SK-N-SH (cell line): ENCODE results near the gene CPA3. TPM values are rescaled to one million over a fixed set of nuclear protein-coding genes. Genes with fewer than 3 reads are reported as not detected.

Source experiments
- CTCF ChIA-PET: fragments of 300-600, 350-600 bp; formaldehyde crosslinking; extraction: SDS; loops from one replicate; lab custom pipeline; 2021; lab: Yijun Ruan, JAX
- POLR2A ChIA-PET: fragments of 350-600 bp; sonication (Branson Sonifier 250); formaldehyde crosslinking; extraction: SDS; loops from one replicate; lab custom pipeline; 2020; ENCODE audit warnings: antibody characterized with exemption, inconsistent platforms; lab: Yijun Ruan, JAX
- DNase-seq: peaks from one replicate; pipeline ENCODE4 v3.0.0; 2012
- H2AFZ ChIP-seq: fragments of 200-600 bp; sonication (generic); 2 replicates; pipeline ENCODE4 v1.8.1; 2016; ENCODE audit warnings: antibody characterized with exemption, mild to moderate bottlenecking, low read depth
- H3F3A ChIP-seq: fragments of 200-600 bp; sonication (generic); replicated peaks from 2 replicates; pipeline ENCODE3; 2016; ENCODE audit warnings: antibody characterized with exemption, mild to moderate bottlenecking; ENCODE audit not compliant: insufficient read depth
- H3K27ac ChIP-seq, 2 experiments: fragments of 200-500 bp in 1 of 2; fragments of 200-600 bp in 1 of 2; sonication (Bioruptor generic) in 1 of 2; sonication (generic), shearing (Covaris generic) in 1 of 2; 2 replicates each; pipeline versions ENCODE4 v1.5.1 to v1.6.1; 2014 to 2016; ENCODE audit warnings: low read depth in 2 of 2, inconsistent platforms in 1 of 2, low read length in 1 of 2, mild to moderate bottlenecking in 1 of 2, mixed read lengths in 1 of 2
- H3K27me3 ChIP-seq: fragments of 200-600 bp; sonication (generic), shearing (Covaris generic); 2 replicates; pipeline ENCODE4 v1.6.1; 2016; ENCODE audit warnings: mixed run types; ENCODE audit not compliant: insufficient read depth
- H3K36me3 ChIP-seq, 2 experiments: fragments of 200-500 bp in 1 of 2; fragments of 200-600 bp in 1 of 2; sonication (Bioruptor generic) in 1 of 2; sonication (generic) in 1 of 2; replicated peaks in 1 of 2; 2 replicates each; pipeline versions ENCODE3 to v1.5.1; 2014 to 2016; ENCODE audit warnings: low read length in 1 of 2, mild to moderate bottlenecking in 1 of 2; ENCODE audit not compliant: insufficient read depth in 2 of 2, control insufficient read depth in 1 of 2
- H3K4me1 ChIP-seq, 2 experiments: fragments of 200-500 bp in 1 of 2; fragments of 200-600 bp in 1 of 2; sonication (Bioruptor generic) in 1 of 2; sonication (generic), shearing (Covaris generic) in 1 of 2; 2 replicates each; pipeline versions ENCODE4 v1.5.1 to v1.6.1; 2014 to 2016; ENCODE audit warnings: low read depth in 1 of 2, low read length in 1 of 2, mixed run types in 1 of 2; ENCODE audit not compliant: insufficient read depth in 2 of 2, control insufficient read depth in 1 of 2
- H3K4me2 ChIP-seq: fragments of 200-600 bp; sonication (generic), shearing (Covaris generic); 2 replicates; pipeline ENCODE4 v1.6.1; 2017; ENCODE audit warnings: mixed run types
- H3K4me3 ChIP-seq, 2 experiments: fragments of 200-500 bp in 1 of 2; fragments of 200-600 bp in 1 of 2; sonication (Bioruptor generic) in 1 of 2; sonication (generic), shearing (Covaris generic) in 1 of 2; 2 replicates each; pipeline versions ENCODE4 v1.5.1 to v1.8.1; 2014 to 2016; ENCODE audit warnings: low read depth in 2 of 2, inconsistent platforms in 1 of 2, low read length in 1 of 2, mild to moderate bottlenecking in 1 of 2, mixed read lengths in 1 of 2, moderate library complexity in 1 of 2
- H3K79me2 ChIP-seq: fragments of 200-600 bp; sonication (generic); 2 replicates; pipeline ENCODE4 v1.8.1; 2017; ENCODE audit warnings: mild to moderate bottlenecking; ENCODE audit not compliant: insufficient read depth
- H3K9ac ChIP-seq: fragments of 200-600 bp; sonication (generic); 2 replicates; pipeline ENCODE4 v1.6.1; 2017; ENCODE audit warnings: mixed run types
- H3K9me2 ChIP-seq: fragments of 200-600 bp; sonication (generic); 2 replicates; pipeline ENCODE4 v1.6.1; 2017; ENCODE audit warnings: mixed run types
- H3K9me3 ChIP-seq: fragments of 200-600 bp; sonication (generic); 2 replicates; pipeline ENCODE4 v1.6.1; 2017; ENCODE audit warnings: mixed run types, mild to moderate bottlenecking, moderate library complexity
- H4K20me1 ChIP-seq: fragments of 200-600 bp; sonication (generic); 2 replicates; pipeline ENCODE4 v1.6.1; 2017; ENCODE audit warnings: mild to moderate bottlenecking, mixed run types; ENCODE audit not compliant: insufficient read depth
- CHD2 ChIP-seq: fragments of 150-350 bp; IDR thresholded peaks from 2 replicates; pipeline ENCODE4 v1.6.1; 2018; ENCODE audit warnings: low read length; ENCODE audit not compliant: partially characterized antibody
- FOXJ3 ChIP-seq: sonication (generic); formaldehyde crosslinking; IDR thresholded peaks from 2 replicates; pipeline ENCODE4 v1.5.1; 2020; ENCODE audit warnings: mild to moderate bottlenecking, missing genetic modification reagents
- FOXM1 ChIP-seq: IDR thresholded peaks from 2 replicates; pipeline ENCODE4 v1.4.0; 2012; ENCODE audit warnings: low read depth, mild to moderate bottlenecking
- GABPA ChIP-seq: IDR thresholded peaks from 2 replicates; pipeline ENCODE4 v1.4.0; 2012; ENCODE audit warnings: low read depth, mild to moderate bottlenecking
- GATA2 ChIP-seq: sonication (generic); formaldehyde crosslinking; IDR thresholded peaks from 2 replicates; pipeline ENCODE4 v1.5.0; 2020; ENCODE audit warnings: mild to moderate bottlenecking, missing genetic modification reagents
- JUND ChIP-seq: IDR thresholded peaks from 2 replicates; pipeline ENCODE4 v1.4.0; 2012
- MXI1 ChIP-seq: IDR thresholded peaks from 2 replicates; pipeline ENCODE4 v1.6.1; 2012; ENCODE audit warnings: mild to moderate bottlenecking, low read depth, low read length, improper control_type of control experiment
- NFIC ChIP-seq: IDR thresholded peaks from 2 replicates; pipeline ENCODE4 v1.4.0; 2012; ENCODE audit warnings: borderline replicate concordance
- NRF1 ChIP-seq: IDR thresholded peaks from 2 replicates; pipeline ENCODE4 v1.6.1; 2012; ENCODE audit warnings: low read depth, mild to moderate bottlenecking, low read length
- RAD21 ChIP-seq: IDR thresholded peaks from 2 replicates; pipeline ENCODE4 v1.6.1; 2012; ENCODE audit warnings: mild to moderate bottlenecking, low read length
- RCOR1 ChIP-seq: fragments of 150-350 bp; IDR thresholded peaks from 2 replicates; pipeline ENCODE4 v1.6.1; 2017; ENCODE audit warnings: antibody characterized with exemption, low read length
- RFX5 ChIP-seq: IDR thresholded peaks from 2 replicates; pipeline ENCODE4 v1.6.1; 2012; ENCODE audit warnings: mild to moderate bottlenecking, improper control_type of control experiment, low read length
- RXRA ChIP-seq: IDR thresholded peaks from 2 replicates; pipeline ENCODE4 v1.4.0; 2012; ENCODE audit warnings: low read depth, mild to moderate bottlenecking, borderline replicate concordance
- TEAD4 ChIP-seq: IDR thresholded peaks from 2 replicates; pipeline ENCODE4 v1.4.0; 2012; ENCODE audit warnings: mild to moderate bottlenecking, borderline replicate concordance; ENCODE audit not compliant: insufficient read depth
- WGBS: methylation state at CpG from one replicate; pipeline ENCODE4 v1.1.6; 2017; ENCODE audit warnings: low lambda C conversion rate; 5-methylcytosine and 5-hydroxymethylcytosine counted together
- polyA plus RNA-seq, 3 experiments: library from polyadenylated mRNA; depleted of rRNA; stranded (reverse); fragments of >200 nt; gene quantifications; 2 replicates each; pipeline ENCODE4 v1.2.3, GENCODE V29; 2012
- TF ChIP-seq, protein P1 (sequence below): IDR thresholded peaks from 2 replicates; pipeline ENCODE4 v1.4.0; 2012; ENCODE audit warnings: low read depth, borderline replicate concordance
- TF ChIP-seq, protein P2 (sequence below): fragments of 150-350 bp; IDR thresholded peaks from 2 replicates; pipeline ENCODE4 v1.6.1; 2016; ENCODE audit warnings: mild to moderate bottlenecking, low read depth, low read length
- TF ChIP-seq, protein P3 (sequence below): IDR thresholded peaks from 2 replicates; pipeline ENCODE4 v1.4.0; 2012; ENCODE audit warnings: low read depth
- TF ChIP-seq, protein P4 (sequence below): IDR thresholded peaks from 2 replicates; pipeline ENCODE4; 2012
- TF ChIP-seq, protein P5 (sequence below): fragments of 150-350 bp; IDR thresholded peaks from 2 replicates; pipeline ENCODE4 v1.6.1; 2017; ENCODE audit warnings: antibody characterized with exemption, low read length, low read depth, borderline replicate concordance

Gene CPA3
- polyA plus RNA-seq, 1 of the 3 experiments (the other 2 are of a cell fraction), result not detected

DNA sequence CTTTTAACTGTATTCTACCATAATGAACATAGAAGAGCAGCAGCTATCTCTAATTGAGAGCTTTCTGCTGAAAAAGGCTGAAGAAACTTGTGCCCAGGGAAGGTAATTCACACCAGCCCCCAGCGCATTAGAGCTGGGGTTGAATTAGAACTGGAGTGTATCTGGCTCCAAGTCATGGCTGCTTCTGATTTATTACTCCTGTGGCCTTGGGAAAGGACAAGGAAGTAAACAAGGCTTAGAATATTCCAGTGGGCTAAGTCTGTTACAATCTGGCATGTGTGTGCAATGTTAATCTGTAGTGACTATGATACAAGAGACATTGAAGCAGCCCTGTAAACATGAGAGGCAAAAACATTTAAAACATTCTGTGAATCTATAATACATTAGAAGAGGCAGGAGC lies 18.1 kb downstream of the CPA3 start:
- no peaks in the 10 kb centered on the region for H3K27me3 ChIP-seq
- no peaks in the 10 kb centered on the region for H3K9me2 ChIP-seq
- DNase-seq, result no peak
- ChIA-PET CTCF (interaction anchor here (2.0 kb wide), 1 partner anchor 22 kb away, joined by 8 read pairs; no protein-coding TSS in a partner anchor), POLR2A (no interaction called here)
- no peaks in the 10 kb centered on the region for H3K79me2 ChIP-seq
- H3K4me1 ChIP-seq, result no peaks in the 10 kb centered on the region; a peak in 2 of 4 replicates
- H3K9me3 ChIP-seq, result no peaks in the 10 kb centered on the region
- 100% methylated on average over 1 of the region's 1 CpG for WGBS
- TF ChIP-seq, protein P1, sequence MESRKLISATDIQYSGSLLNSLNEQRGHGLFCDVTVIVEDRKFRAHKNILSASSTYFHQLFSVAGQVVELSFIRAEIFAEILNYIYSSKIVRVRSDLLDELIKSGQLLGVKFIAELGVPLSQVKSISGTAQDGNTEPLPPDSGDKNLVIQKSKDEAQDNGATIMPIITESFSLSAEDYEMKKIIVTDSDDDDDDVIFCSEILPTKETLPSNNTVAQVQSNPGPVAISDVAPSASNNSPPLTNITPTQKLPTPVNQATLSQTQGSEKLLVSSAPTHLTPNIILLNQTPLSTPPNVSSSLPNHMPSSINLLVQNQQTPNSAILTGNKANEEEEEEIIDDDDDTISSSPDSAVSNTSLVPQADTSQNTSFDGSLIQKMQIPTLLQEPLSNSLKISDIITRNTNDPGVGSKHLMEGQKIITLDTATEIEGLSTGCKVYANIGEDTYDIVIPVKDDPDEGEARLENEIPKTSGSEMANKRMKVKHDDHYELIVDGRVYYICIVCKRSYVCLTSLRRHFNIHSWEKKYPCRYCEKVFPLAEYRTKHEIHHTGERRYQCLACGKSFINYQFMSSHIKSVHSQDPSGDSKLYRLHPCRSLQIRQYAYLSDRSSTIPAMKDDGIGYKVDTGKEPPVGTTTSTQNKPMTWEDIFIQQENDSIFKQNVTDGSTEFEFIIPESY, result no peak
- TF ChIP-seq RCOR1, result no peak
- no peak for TF ChIP-seq CHD2
- no peak for TF ChIP-seq JUND
- TF ChIP-seq NFIC, result no peak
- TF ChIP-seq MXI1, result no peak
- TF ChIP-seq GATA2 (CRISPR knock-in tag), result no peak
- TF ChIP-seq RAD21, result no peak
- no peak for TF ChIP-seq FOXM1
- TF ChIP-seq, protein P2, sequence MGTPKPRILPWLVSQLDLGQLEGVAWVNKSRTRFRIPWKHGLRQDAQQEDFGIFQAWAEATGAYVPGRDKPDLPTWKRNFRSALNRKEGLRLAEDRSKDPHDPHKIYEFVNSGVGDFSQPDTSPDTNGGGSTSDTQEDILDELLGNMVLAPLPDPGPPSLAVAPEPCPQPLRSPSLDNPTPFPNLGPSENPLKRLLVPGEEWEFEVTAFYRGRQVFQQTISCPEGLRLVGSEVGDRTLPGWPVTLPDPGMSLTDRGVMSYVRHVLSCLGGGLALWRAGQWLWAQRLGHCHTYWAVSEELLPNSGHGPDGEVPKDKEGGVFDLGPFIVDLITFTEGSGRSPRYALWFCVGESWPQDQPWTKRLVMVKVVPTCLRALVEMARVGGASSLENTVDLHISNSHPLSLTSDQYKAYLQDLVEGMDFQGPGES, result no peak
- TF ChIP-seq RXRA, result no peak
- TF ChIP-seq, protein P3, sequence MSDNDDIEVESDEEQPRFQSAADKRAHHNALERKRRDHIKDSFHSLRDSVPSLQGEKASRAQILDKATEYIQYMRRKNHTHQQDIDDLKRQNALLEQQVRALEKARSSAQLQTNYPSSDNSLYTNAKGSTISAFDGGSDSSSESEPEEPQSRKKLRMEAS, result no peak
- TF ChIP-seq, protein P4, sequence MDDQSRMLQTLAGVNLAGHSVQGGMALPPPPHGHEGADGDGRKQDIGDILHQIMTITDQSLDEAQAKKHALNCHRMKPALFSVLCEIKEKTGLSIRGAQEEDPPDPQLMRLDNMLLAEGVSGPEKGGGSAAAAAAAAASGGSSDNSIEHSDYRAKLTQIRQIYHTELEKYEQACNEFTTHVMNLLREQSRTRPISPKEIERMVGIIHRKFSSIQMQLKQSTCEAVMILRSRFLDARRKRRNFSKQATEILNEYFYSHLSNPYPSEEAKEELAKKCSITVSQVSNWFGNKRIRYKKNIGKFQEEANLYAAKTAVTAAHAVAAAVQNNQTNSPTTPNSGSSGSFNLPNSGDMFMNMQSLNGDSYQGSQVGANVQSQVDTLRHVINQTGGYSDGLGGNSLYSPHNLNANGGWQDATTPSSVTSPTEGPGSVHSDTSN, result no peak
- TF ChIP-seq RFX5, result no peak
- no peak overlapping the region for H3K9ac ChIP-seq
- no peak overlapping the region for H2AFZ ChIP-seq
- H3F3A ChIP-seq, result no peaks in the 10 kb centered on the region
- no peak overlapping the region for H3K4me3 ChIP-seq
- no peak overlapping the region for H3K27ac ChIP-seq
- no peaks in the 10 kb centered on the region for H3K36me3 ChIP-seq
- no peaks in the 10 kb centered on the region for H4K20me1 ChIP-seq
- H3K4me2 ChIP-seq, result no peak overlapping the region

DNA sequence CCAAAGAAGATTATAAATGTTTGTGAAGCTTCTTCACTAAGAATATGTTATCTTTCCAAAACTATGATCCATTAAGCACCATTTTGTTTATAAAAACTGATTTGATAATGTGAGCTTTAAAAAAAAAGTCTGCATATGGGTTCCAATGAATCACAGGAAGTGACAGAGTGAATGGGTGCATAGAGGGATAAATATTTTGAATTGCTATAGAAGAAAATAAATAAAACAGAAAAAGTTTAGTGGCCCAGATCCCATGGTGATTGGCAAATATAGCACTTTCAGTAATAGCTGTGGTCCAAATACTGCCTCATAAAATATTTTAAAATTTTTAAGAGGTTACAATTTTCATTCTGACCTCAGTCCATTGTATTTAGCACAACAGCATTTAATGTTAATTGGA lies 19.2 kb downstream of the CPA3 start:
- Histone ChIP-seq H3K9me2 (no peaks in the 10 kb centered on the region), H3K4me1 (no peaks in the 10 kb centered on the region; a peak in 1 of 4 replicates), H3K4me3 (no peak overlapping the region), H3K27ac (no peak overlapping the region), H4K20me1 (no peaks in the 10 kb centered on the region), H2AFZ (no peak overlapping the region), H3K27me3 (no peaks in the 10 kb centered on the region), H3K9ac (no peak overlapping the region), H3K36me3 (no peaks in the 10 kb centered on the region), H3K79me2 (no peaks in the 10 kb centered on the region), H3F3A (no peaks in the 10 kb centered on the region), H3K4me2 (no peak overlapping the region), H3K9me3 (no peaks in the 10 kb centered on the region)
- TF ChIP-seq, protein P5, sequence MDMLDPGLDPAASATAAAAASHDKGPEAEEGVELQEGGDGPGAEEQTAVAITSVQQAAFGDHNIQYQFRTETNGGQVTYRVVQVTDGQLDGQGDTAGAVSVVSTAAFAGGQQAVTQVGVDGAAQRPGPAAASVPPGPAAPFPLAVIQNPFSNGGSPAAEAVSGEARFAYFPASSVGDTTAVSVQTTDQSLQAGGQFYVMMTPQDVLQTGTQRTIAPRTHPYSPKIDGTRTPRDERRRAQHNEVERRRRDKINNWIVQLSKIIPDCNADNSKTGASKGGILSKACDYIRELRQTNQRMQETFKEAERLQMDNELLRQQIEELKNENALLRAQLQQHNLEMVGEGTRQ, result no peak
- TF ChIP-seq, protein P2, result no peak
- no peak for TF ChIP-seq JUND
- TF ChIP-seq FOXJ3 (CRISPR knock-in tag), result no peak
- no peak for TF ChIP-seq TEAD4
- no peak for TF ChIP-seq NRF1
- TF ChIP-seq GABPA, result no peak
- no peak for DNase-seq
- CTCF ChIA-PET, result interaction anchor here (0.8 to 2.0 kb wide), 3 partner anchors 10 to 64 kb away, joined by 3 to 8 read pairs (median 4); no protein-coding TSS in a partner anchor
- POLR2A ChIA-PET, result no interaction called here
